HepG2 (cell line): Measurements from ENCODE around the gene PIAS1. TPM values are rescaled to one million over a fixed set of nuclear protein-coding genes. Genes with fewer than 3 reads are reported as not detected.

Experiments used
- HDAC2 ChIP-seq: sonication (generic); formaldehyde crosslinking; IDR thresholded peaks from 2 replicates; pipeline ENCODE4 v1.4.0; 2020; ENCODE audit warnings: missing genetic modification reagents
- POGZ ChIP-seq: sonication (generic); formaldehyde crosslinking; IDR thresholded peaks from 2 replicates; pipeline ENCODE4 v1.4.0; 2020; ENCODE audit warnings: mild to moderate bottlenecking, missing genetic modification reagents
- U2AF1 ChIP-seq: fragments of 200-400 bp; formaldehyde crosslinking; optimal IDR thresholded peaks from 2 replicates; pipeline ENCODE3; 2017; ENCODE audit warnings: mild to moderate bottlenecking, low read depth, low read length
- XBP1 ChIP-seq: sonication (generic); formaldehyde crosslinking; IDR thresholded peaks from 2 replicates; pipeline ENCODE4 v1.5.0; 2020; ENCODE audit warnings: missing genetic modification reagents
- YY1 ChIP-seq: IDR thresholded peaks from 2 replicates; pipeline ENCODE4 v1.6.1; 2011; ENCODE audit warnings: low read length, low read depth, moderate library complexity, mild to moderate bottlenecking; ENCODE audit not compliant: insufficient read depth, insufficient replicate concordance
- ZEB1 ChIP-seq: IDR thresholded peaks from 2 replicates; pipeline ENCODE4 v1.6.1; 2012; ENCODE audit warnings: mild to moderate bottlenecking, low read depth, inconsistent platforms; ENCODE audit not compliant: insufficient replicate concordance
- ZFY ChIP-seq: sonication (generic); formaldehyde crosslinking; IDR thresholded peaks from 2 replicates; pipeline ENCODE4 v1.4.0; 2020; ENCODE audit warnings: missing genetic modification reagents
- ZNF34 ChIP-seq: sonication (generic); formaldehyde crosslinking; IDR thresholded peaks from 2 replicates; pipeline ENCODE4 v1.4.0; 2020; ENCODE audit warnings: mild to moderate bottlenecking, missing genetic modification reagents, borderline replicate concordance
- ZNF350 ChIP-seq: sonication (generic); formaldehyde crosslinking; IDR thresholded peaks from 2 replicates; pipeline ENCODE4 v1.4.0; 2020; ENCODE audit warnings: mild to moderate bottlenecking, low read depth, missing genetic modification reagents, borderline replicate concordance
- ZNF383 ChIP-seq: sonication (generic); formaldehyde crosslinking; IDR thresholded peaks from 2 replicates; pipeline ENCODE4 v1.4.0; 2020; ENCODE audit warnings: missing genetic modification reagents, mild to moderate bottlenecking, borderline replicate concordance
- ZNF772 ChIP-seq: sonication (generic); formaldehyde crosslinking; IDR thresholded peaks from 2 replicates; pipeline ENCODE4 v1.5.0; 2020; ENCODE audit warnings: mild to moderate bottlenecking, missing genetic modification reagents
- polyA plus RNA-seq, 8 experiments: library from polyadenylated mRNA; depleted of rRNA in 3 of 8; stranded (reverse) in 7 of 8; unstranded in 1 of 8; fragments of >200 nt; fragmentation: Illumina TruSeq in 4 of 8; extraction: Trizol in 4 of 8; gene quantifications; 2 replicates each; pipeline versions ENCODE4 v1.2.1 to v1.2.3, GENCODE V29; 2011 to 2016; ENCODE audit warnings: low read depth in 4 of 8, missing spikeins in 1 of 8, mixed read lengths in 1 of 8; ENCODE audit not compliant: insufficient read depth in 1 of 8
- total RNA-seq, 5 experiments: library from RNA; depleted of rRNA; stranded (reverse); fragments of >200 nt; fragmentation: Illumina TruSeq; extraction: Trizol; gene quantifications; 2 replicates each; pipeline ENCODE4 v1.2.3, GENCODE V29; 2016; ENCODE audit warnings: low read depth in 1 of 5
- TF ChIP-seq, protein P1 (sequence below): IDR thresholded peaks from 2 replicates; pipeline ENCODE4 v1.6.1; 2016; ENCODE audit warnings: low read depth, missing genetic modification reagents, missing compliant biosample characterization
- TF ChIP-seq, protein P2 (sequence below): sonication (generic); formaldehyde crosslinking; IDR thresholded peaks from 2 replicates; pipeline ENCODE4 v1.4.0; 2020; ENCODE audit warnings: missing genetic modification reagents, low read depth, mild to moderate bottlenecking, borderline replicate concordance
- TF ChIP-seq, protein P3 (sequence below): sonication (generic); formaldehyde crosslinking; IDR thresholded peaks from 2 replicates; pipeline ENCODE4 v1.4.0; 2020; ENCODE audit warnings: low read depth, mild to moderate bottlenecking, missing genetic modification reagents
- TF ChIP-seq, protein P4 (sequence below): sonication (generic); formaldehyde crosslinking; IDR thresholded peaks from 2 replicates; pipeline ENCODE4 v1.4.0; 2020; ENCODE audit warnings: missing genetic modification reagents
- TF ChIP-seq, protein P5 (sequence below): sonication (generic); formaldehyde crosslinking; IDR thresholded peaks from 2 replicates; pipeline ENCODE4 v1.4.0; 2020; ENCODE audit warnings: missing genetic modification reagents
- TF ChIP-seq, protein P6 (sequence below): fragments of 450-650 bp; IDR thresholded peaks from 2 replicates; pipeline ENCODE4 v1.6.1; 2017

The PIAS1 gene
- total and polyA plus RNA-seq, 2 of the 13 experiments (the other 11 are each of a cell fraction or from before 2014, with no cell fraction given) = 20.7 to 33.7 TPM

DNA sequence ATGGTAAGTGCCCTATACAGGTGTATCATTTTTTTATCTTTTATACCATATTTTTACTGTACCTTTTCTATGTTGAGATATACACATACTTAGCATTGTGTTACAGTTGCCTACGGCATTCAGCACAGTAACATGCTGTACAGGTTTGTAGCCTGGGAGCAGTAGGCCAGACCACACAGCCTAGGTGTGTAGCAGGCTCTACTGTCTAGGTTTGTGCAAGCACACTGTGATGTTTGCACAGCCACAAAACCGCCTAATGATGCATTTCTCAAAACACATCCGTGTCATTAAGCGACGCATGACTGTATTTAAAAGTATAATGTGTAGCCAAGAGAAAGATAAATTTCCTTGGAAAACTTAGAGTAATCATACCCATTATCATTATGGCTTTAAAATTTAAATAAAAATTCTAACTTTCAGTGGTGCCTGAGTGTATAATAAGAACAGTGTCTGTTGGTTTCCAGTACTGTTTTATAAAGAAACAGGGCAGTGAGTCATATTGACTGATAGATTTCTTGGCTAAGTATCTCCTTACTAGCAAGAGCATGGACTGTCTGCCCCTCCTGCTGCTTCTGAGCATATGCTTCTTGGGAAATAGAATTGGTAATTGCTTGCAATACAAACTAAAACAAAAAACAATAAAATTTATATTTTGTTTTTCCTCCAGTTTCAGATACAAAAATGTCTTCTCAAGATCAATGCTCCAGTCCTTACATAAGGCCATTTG lies 132.7 kb downstream of the PIAS1 start (continued):
- TF ChIP-seq, protein P1, sequence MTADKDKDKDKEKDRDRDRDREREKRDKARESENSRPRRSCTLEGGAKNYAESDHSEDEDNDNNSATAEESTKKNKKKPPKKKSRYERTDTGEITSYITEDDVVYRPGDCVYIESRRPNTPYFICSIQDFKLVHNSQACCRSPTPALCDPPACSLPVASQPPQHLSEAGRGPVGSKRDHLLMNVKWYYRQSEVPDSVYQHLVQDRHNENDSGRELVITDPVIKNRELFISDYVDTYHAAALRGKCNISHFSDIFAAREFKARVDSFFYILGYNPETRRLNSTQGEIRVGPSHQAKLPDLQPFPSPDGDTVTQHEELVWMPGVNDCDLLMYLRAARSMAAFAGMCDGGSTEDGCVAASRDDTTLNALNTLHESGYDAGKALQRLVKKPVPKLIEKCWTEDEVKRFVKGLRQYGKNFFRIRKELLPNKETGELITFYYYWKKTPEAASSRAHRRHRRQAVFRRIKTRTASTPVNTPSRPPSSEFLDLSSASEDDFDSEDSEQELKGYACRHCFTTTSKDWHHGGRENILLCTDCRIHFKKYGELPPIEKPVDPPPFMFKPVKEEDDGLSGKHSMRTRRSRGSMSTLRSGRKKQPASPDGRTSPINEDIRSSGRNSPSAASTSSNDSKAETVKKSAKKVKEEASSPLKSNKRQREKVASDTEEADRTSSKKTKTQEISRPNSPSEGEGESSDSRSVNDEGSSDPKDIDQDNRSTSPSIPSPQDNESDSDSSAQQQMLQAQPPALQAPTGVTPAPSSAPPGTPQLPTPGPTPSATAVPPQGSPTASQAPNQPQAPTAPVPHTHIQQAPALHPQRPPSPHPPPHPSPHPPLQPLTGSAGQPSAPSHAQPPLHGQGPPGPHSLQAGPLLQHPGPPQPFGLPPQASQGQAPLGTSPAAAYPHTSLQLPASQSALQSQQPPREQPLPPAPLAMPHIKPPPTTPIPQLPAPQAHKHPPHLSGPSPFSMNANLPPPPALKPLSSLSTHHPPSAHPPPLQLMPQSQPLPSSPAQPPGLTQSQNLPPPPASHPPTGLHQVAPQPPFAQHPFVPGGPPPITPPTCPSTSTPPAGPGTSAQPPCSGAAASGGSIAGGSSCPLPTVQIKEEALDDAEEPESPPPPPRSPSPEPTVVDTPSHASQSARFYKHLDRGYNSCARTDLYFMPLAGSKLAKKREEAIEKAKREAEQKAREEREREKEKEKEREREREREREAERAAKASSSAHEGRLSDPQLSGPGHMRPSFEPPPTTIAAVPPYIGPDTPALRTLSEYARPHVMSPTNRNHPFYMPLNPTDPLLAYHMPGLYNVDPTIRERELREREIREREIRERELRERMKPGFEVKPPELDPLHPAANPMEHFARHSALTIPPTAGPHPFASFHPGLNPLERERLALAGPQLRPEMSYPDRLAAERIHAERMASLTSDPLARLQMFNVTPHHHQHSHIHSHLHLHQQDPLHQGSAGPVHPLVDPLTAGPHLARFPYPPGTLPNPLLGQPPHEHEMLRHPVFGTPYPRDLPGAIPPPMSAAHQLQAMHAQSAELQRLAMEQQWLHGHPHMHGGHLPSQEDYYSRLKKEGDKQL (CRISPR knock-in tag) = no peak
- no peak for TF ChIP-seq ZNF350 (CRISPR knock-in tag)
- TF ChIP-seq, protein P2, sequence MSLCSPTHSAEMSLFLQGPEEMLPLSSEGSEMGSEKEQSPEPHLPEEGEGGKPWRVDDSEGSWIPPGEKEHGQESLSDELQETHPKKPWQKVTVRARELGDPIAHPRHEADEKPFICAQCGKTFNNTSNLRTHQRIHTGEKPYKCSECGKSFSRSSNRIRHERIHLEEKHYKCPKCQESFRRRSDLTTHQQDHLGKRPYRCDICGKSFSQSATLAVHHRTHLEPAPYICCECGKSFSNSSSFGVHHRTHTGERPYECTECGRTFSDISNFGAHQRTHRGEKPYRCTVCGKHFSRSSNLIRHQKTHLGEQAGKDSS (CRISPR knock-in tag) = no peak
- TF ChIP-seq XBP1 (CRISPR knock-in tag) = no peak
- TF ChIP-seq, protein P3, sequence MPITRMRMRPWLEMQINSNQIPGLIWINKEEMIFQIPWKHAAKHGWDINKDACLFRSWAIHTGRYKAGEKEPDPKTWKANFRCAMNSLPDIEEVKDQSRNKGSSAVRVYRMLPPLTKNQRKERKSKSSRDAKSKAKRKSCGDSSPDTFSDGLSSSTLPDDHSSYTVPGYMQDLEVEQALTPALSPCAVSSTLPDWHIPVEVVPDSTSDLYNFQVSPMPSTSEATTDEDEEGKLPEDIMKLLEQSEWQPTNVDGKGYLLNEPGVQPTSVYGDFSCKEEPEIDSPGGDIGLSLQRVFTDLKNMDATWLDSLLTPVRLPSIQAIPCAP (CRISPR knock-in tag) = no peak
- TF ChIP-seq ZFY (CRISPR knock-in tag) = no peak
- no peak for TF ChIP-seq POGZ (CRISPR knock-in tag)
- no peak for TF ChIP-seq ZNF772 (CRISPR knock-in tag)
- TF ChIP-seq ZEB1 = no peak
- TF ChIP-seq ZNF383 (CRISPR knock-in tag) = no peak
- no peak for TF ChIP-seq ZNF34 (CRISPR knock-in tag)
- TF ChIP-seq YY1 = no peak
- no peak for TF ChIP-seq U2AF1
- TF ChIP-seq, protein P4, sequence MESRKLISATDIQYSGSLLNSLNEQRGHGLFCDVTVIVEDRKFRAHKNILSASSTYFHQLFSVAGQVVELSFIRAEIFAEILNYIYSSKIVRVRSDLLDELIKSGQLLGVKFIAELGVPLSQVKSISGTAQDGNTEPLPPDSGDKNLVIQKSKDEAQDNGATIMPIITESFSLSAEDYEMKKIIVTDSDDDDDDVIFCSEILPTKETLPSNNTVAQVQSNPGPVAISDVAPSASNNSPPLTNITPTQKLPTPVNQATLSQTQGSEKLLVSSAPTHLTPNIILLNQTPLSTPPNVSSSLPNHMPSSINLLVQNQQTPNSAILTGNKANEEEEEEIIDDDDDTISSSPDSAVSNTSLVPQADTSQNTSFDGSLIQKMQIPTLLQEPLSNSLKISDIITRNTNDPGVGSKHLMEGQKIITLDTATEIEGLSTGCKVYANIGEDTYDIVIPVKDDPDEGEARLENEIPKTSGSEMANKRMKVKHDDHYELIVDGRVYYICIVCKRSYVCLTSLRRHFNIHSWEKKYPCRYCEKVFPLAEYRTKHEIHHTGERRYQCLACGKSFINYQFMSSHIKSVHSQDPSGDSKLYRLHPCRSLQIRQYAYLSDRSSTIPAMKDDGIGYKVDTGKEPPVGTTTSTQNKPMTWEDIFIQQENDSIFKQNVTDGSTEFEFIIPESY (CRISPR knock-in tag) = no peak
- TF ChIP-seq, protein P5, sequence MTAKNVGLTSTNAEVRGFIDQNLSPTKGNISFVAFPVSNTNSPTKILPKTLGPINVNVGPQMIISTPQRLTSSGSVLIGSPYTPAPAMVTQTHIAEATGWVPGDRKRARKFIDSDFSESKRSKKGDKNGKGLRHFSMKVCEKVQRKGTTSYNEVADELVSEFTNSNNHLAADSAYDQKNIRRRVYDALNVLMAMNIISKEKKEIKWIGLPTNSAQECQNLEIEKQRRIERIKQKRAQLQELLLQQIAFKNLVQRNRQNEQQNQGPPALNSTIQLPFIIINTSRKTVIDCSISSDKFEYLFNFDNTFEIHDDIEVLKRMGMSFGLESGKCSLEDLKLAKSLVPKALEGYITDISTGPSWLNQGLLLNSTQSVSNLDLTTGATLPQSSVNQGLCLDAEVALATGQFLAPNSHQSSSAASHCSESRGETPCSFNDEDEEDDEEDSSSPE (CRISPR knock-in tag) = no peak
- TF ChIP-seq, protein P6, sequence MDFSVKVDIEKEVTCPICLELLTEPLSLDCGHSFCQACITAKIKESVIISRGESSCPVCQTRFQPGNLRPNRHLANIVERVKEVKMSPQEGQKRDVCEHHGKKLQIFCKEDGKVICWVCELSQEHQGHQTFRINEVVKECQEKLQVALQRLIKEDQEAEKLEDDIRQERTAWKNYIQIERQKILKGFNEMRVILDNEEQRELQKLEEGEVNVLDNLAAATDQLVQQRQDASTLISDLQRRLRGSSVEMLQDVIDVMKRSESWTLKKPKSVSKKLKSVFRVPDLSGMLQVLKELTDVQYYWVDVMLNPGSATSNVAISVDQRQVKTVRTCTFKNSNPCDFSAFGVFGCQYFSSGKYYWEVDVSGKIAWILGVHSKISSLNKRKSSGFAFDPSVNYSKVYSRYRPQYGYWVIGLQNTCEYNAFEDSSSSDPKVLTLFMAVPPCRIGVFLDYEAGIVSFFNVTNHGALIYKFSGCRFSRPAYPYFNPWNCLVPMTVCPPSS = no peak
- no peak for TF ChIP-seq HDAC2
